Progenitor cell of endocrine pancreas (in vitro differentiated cells): ENCODE measurements around the gene DCC. TPM values are rescaled to one million over a fixed set of nuclear protein-coding genes. Genes with fewer than 3 reads are reported as not detected.
A peak's percentile ranks its signal among the peaks of the same experiment; 100 is the strongest.

Source experiments
- DNase-seq: peaks from one replicate; pipeline ENCODE4 v3.0.0; 2021; ENCODE audit warnings: low spot score; ENCODE audit not compliant: unreplicated experiment
- H3K27ac Mint-ChIP-seq: 2 replicates; pipeline ENCODE4 v1.8.0; 2021; ENCODE audit warnings: mild to moderate bottlenecking, moderate library complexity, mixed read lengths
- H3K27me3 Mint-ChIP-seq: 2 replicates; pipeline ENCODE4 v1.8.0; 2021; ENCODE audit warnings: mixed read lengths
- H3K36me3 Mint-ChIP-seq: 2 replicates; pipeline ENCODE4 v1.8.0; 2022; ENCODE audit warnings: mixed read lengths; ENCODE audit not compliant: insufficient read depth
- H3K4me1 Mint-ChIP-seq: 2 replicates; pipeline ENCODE4 v1.8.0; 2021; ENCODE audit warnings: low read depth, mixed read lengths
- H3K4me3 Mint-ChIP-seq: 2 replicates; pipeline ENCODE4 v1.8.0; 2021; ENCODE audit warnings: low read depth, mild to moderate bottlenecking, moderate library complexity, mixed read lengths
- H3K9me3 Mint-ChIP-seq: 2 replicates; pipeline ENCODE4 v1.8.0; 2021; ENCODE audit warnings: low read depth, mixed read lengths
- CTCF ChIP-seq: fragments of 200-600 bp; sonication (generic); IDR thresholded peaks from one replicate; pipeline ENCODE4 v1.5.0; 2021; ENCODE audit warnings: antibody characterized with exemption, mild to moderate bottlenecking; ENCODE audit not compliant: unreplicated experiment
- long read RNA-seq: library from polyadenylated mRNA; unstranded; transcript quantifications from one replicate; pipeline ENCODE4 v2.0.0, GENCODE V29; 2020
- total RNA-seq: library from RNA; stranded (reverse); gene quantifications from 2 replicates; pipeline ENCODE4 v1.2.1, GENCODE V29; 2021

The DCC gene
- total RNA-seq = 8.4 and 10.1 TPM in 2 replicates
- long read RNA-seq, partial matches to known transcripts = 3 of 12 reads
- long read RNA-seq, other reads (novel, unspliced or antisense) = 9 of 12 reads

GRCh38 chr18:52339891-52340371, at the start of gene DCC:
Gene DCC (plus strand): TSS chr18:52340197. CDS start chr18:52340788, 591 bp downstream.
- H3K36me3 Mint-ChIP-seq = no peaks in the 10 kb centered on the region
- peak; percentile 47 for DNase-seq
- no peaks in the 10 kb centered on the region for H3K9me3 Mint-ChIP-seq
- no peak within 1 kb of the TSS for H3K4me3 Mint-ChIP-seq
- peak within 1 kb of the TSS; percentile 19 for H3K27ac Mint-ChIP-seq
- H3K27me3 Mint-ChIP-seq = peaks cover 58% of the 10 kb centered on the region
- peaks cover 22% of the 10 kb centered on the region for H3K4me1 Mint-ChIP-seq
- TF ChIP-seq CTCF = peak; percentile 64

GRCh38 chr18:52310651-52311050, 29.3 kb upstream of the DCC start:
- Mint-ChIP-seq H3K4me1 (peaks cover 28% of the 10 kb centered on the region), H3K9me3 (peaks cover 7% of the 10 kb centered on the region), H3K27ac (no peak overlapping the region), H3K4me3 (no peak overlapping the region), H3K36me3 (no peaks in the 10 kb centered on the region), H3K27me3 (peaks cover 49% of the 10 kb centered on the region)
- TF ChIP-seq CTCF = no peak
- no peak for DNase-seq

- peaks cover 7% of the 10 kb centered on the region for H3K9me3 Mint-ChIP-seq
- H3K4me1 Mint-ChIP-seq = peaks cover 28% of the 10 kb centered on the region
- H3K27me3 Mint-ChIP-seq = peaks cover 45% of the 10 kb centered on the region
- DNase-seq = no peak
- no peak overlapping the region for H3K4me3 Mint-ChIP-seq
- no peak for TF ChIP-seq CTCF
- no peak overlapping the region for H3K27ac Mint-ChIP-seq
- H3K36me3 Mint-ChIP-seq = no peaks in the 10 kb centered on the region
These were observed 28.7 kb upstream of the DCC start for GRCh38 chr18:52311331-52311730.

- no peaks in the 10 kb centered on the region for H3K36me3 Mint-ChIP-seq
- H3K27ac Mint-ChIP-seq = peak overlapping the region; percentile 85
- TF ChIP-seq CTCF = no peak
- peaks cover 50% of the 10 kb centered on the region for H3K27me3 Mint-ChIP-seq
- no peak for DNase-seq
- H3K9me3 Mint-ChIP-seq = peaks cover 2% of the 10 kb centered on the region
- H3K4me3 Mint-ChIP-seq = no peak overlapping the region
- peaks cover 28% of the 10 kb centered on the region for H3K4me1 Mint-ChIP-seq
These were observed 27.7 kb upstream of the DCC start for GRCh38 chr18:52312346-52312745.

- Mint-ChIP-seq H3K9me3 (peaks cover 2% of the 10 kb centered on the region), H3K27ac (peak overlapping the region; percentile 11)
These were observed 26.8 kb upstream of the DCC start for GRCh38 chr18:52313213-52313612.

More at GRCh38 chr18:52313213-52313612, 26.8 kb upstream of the DCC start:
- no peaks in the 10 kb centered on the region for H3K36me3 Mint-ChIP-seq
- H3K4me1 Mint-ChIP-seq = peaks cover 28% of the 10 kb centered on the region
- DNase-seq = no peak
- no peak overlapping the region for H3K4me3 Mint-ChIP-seq
- peaks cover 49% of the 10 kb centered on the region for H3K27me3 Mint-ChIP-seq
- TF ChIP-seq CTCF = no peak
